HL-60 (cell line): Measurements from ENCODE around the gene IL17D.

Experiments
- DNase-seq, 2 experiments: peaks; one replicate each; pipeline ENCODE4 v3.0.0-alpha.2; 2010 to 2020; ENCODE audit warnings: low read depth in 1 of 2, low spot score in 1 of 2
- H3K27ac ChIP-seq: fragments of 250-450 bp; sonication (Bioruptor Pico); replicated peaks from 2 replicates; pipeline ENCODE4 v1.5.1; 2020; ENCODE audit warnings: mild to moderate bottlenecking, moderate library complexity
- H3K27me3 ChIP-seq: fragments of 250-450 bp; sonication (Bioruptor Pico); 2 replicates; pipeline ENCODE4 v1.5.1; 2021; ENCODE audit warnings: mild to moderate bottlenecking, moderate library complexity; ENCODE audit not compliant: insufficient read depth, poor library complexity, severe bottlenecking
- H3K4me3 ChIP-seq: replicated peaks from 2 replicates; pipeline ENCODE4 v1.5.1; 2011; ENCODE audit warnings: mild to moderate bottlenecking, control low read depth, low read length; ENCODE audit not compliant: insufficient read depth
- GABPA ChIP-seq: IDR thresholded peaks from 2 replicates; pipeline ENCODE4 v1.6.1; 2012; ENCODE audit warnings: low read depth
- POLR2AphosphoS5 ChIP-seq: IDR thresholded peaks from 2 replicates; pipeline ENCODE4 v1.6.1; 2012; ENCODE audit warnings: low read depth
- SPI1 ChIP-seq: IDR thresholded peaks from 2 replicates; pipeline ENCODE4 v1.6.1; 2012; ENCODE audit warnings: low read depth, mild to moderate bottlenecking, borderline replicate concordance
- TF ChIP-seq, protein P1 (sequence below): IDR thresholded peaks from one replicate; pipeline ENCODE4 v1.5.1; 2011; ENCODE audit warnings: low read length, control low read depth, inconsistent platforms; ENCODE audit not compliant: insufficient read depth
- TF ChIP-seq, protein P2 (sequence below): IDR thresholded peaks from 2 replicates; pipeline ENCODE4 v1.6.1; 2012; ENCODE audit warnings: low read depth; ENCODE audit not compliant: insufficient replicate concordance

The IL17D gene

DNA sequence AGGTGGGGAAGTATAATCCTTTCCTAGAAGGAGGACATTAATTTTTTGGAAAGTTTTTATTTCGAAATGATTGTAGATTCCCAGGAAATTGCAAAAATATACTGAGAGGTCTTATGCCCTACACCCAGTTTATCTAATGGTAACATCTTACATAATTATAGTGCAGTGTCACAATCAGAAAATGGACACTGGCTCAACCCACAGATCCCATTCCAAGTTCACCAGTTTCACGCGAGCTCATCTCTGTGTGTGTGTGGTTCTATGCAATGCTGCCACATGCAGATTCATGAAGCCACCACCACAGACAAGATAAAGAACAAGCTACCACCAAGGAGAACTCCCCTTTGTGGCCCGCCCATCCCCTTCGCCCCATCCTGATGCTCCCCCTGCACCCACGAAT, 24.4 kb downstream of the IL17D start:
- H3K4me3 ChIP-seq, result no peak overlapping the region

DNA sequence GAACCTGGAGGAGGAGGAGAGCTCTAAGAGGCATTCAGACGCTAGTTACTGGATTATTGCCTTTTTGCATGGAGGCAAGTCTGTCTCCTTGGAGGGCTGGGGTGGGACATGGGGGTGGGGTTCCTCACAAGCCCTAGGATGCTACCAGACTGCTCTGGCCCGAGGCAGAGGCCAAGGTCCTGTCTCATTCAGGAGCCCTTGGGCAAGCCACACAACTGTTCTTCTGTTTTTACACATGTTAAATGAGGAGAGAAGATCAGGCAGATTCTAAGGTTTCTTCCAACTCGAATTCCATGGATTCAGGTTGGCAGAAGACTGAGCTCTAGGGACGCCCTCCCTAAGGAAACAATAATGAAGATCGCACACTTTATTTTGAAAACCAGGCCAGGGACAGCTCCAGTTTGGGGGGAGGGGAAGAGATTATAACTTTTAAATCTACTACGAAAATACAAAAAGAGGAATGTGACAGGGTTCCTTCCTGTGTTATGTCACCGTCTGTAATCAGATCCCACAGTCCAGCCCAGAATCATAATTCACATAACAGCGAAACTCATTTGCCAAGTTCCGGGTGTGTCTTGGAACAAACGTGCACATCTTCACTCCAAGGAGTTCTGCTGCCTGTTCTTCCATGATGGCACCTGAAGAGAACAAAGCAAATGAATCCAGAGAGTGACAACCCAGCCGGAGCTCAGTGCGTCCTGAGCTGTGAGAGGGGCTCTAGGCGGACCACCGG, 25.2 kb downstream of the IL17D start:
- no peak overlapping the region for H3K4me3 ChIP-seq
- TF ChIP-seq SPI1 (no peak), GABPA (no peak), POLR2AphosphoS5 (no peak)
- TF ChIP-seq, protein P1, sequence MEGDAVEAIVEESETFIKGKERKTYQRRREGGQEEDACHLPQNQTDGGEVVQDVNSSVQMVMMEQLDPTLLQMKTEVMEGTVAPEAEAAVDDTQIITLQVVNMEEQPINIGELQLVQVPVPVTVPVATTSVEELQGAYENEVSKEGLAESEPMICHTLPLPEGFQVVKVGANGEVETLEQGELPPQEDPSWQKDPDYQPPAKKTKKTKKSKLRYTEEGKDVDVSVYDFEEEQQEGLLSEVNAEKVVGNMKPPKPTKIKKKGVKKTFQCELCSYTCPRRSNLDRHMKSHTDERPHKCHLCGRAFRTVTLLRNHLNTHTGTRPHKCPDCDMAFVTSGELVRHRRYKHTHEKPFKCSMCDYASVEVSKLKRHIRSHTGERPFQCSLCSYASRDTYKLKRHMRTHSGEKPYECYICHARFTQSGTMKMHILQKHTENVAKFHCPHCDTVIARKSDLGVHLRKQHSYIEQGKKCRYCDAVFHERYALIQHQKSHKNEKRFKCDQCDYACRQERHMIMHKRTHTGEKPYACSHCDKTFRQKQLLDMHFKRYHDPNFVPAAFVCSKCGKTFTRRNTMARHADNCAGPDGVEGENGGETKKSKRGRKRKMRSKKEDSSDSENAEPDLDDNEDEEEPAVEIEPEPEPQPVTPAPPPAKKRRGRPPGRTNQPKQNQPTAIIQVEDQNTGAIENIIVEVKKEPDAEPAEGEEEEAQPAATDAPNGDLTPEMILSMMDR, result no peak
- TF ChIP-seq, protein P2, sequence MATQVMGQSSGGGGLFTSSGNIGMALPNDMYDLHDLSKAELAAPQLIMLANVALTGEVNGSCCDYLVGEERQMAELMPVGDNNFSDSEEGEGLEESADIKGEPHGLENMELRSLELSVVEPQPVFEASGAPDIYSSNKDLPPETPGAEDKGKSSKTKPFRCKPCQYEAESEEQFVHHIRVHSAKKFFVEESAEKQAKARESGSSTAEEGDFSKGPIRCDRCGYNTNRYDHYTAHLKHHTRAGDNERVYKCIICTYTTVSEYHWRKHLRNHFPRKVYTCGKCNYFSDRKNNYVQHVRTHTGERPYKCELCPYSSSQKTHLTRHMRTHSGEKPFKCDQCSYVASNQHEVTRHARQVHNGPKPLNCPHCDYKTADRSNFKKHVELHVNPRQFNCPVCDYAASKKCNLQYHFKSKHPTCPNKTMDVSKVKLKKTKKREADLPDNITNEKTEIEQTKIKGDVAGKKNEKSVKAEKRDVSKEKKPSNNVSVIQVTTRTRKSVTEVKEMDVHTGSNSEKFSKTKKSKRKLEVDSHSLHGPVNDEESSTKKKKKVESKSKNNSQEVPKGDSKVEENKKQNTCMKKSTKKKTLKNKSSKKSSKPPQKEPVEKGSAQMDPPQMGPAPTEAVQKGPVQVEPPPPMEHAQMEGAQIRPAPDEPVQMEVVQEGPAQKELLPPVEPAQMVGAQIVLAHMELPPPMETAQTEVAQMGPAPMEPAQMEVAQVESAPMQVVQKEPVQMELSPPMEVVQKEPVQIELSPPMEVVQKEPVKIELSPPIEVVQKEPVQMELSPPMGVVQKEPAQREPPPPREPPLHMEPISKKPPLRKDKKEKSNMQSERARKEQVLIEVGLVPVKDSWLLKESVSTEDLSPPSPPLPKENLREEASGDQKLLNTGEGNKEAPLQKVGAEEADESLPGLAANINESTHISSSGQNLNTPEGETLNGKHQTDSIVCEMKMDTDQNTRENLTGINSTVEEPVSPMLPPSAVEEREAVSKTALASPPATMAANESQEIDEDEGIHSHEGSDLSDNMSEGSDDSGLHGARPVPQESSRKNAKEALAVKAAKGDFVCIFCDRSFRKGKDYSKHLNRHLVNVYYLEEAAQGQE, result no peak
- no peak for DNase-seq
- H3K27me3 ChIP-seq, result no peaks in the 10 kb centered on the region
- H3K27ac ChIP-seq, result no peak overlapping the region

More for the DNA sequence above, 24.4 kb downstream of the IL17D start:
- no peaks in the 10 kb centered on the region for H3K27me3 ChIP-seq
- DNase-seq, result no peak
- no peak overlapping the region for H3K27ac ChIP-seq
- TF ChIP-seq GABPA, result no peak
- TF ChIP-seq, protein P2, result no peak
- TF ChIP-seq, protein P1, result no peak
- no peak for TF ChIP-seq POLR2AphosphoS5
- no peak for TF ChIP-seq SPI1

DNA sequence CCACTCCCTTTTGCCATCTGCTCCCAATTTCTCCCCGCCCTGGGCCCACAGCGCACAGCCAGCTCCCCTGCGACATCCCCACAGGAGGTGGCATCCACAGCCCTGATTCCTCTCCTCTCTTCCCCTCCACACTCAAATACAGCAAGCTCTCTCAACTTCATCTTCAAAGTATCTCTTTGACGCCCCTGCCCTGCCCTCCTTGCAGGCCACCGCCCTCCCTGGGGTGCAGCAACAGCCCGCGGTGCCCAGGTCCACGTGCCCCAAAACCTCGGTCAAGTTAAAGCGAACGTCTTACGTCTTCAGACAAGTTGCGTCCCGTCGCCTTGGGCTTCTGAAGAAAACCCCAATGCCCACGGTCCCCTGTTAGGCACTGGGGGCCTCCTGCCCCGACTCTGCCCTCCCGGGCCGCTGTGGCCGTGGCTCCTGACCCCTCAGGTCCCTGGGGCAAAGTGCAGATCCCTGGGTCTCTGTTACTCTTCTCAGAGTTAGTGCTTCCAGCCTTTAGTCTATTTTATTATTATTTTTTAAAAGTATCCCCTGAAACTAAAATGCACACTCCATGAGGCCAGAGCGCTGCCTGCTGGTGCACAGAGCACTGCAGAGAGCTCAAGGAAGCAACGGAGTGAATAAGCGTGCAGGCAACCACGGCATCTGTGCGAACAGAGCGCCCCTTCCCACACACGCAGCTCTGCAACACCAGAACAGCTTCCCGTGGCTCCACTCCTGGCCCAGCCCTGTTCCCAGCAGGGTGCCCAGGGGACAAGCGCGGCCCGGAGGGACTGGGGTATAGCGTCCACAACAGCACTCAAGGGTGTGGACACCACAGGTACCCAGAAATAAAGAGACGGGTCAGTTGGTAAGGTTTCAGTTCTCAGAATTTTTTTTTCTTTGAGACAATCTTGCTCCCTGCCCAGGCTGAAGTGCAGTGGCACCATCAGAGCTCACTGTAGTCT, 26.4 kb downstream of the IL17D start:
- no peaks in the 10 kb centered on the region for H3K27me3 ChIP-seq
- DNase-seq, result no peak
- TF ChIP-seq SPI1, result no peak
- TF ChIP-seq, protein P1, result no peak
- TF ChIP-seq GABPA, result no peak
- TF ChIP-seq, protein P2, result no peak
- H3K27ac ChIP-seq, result no peak overlapping the region
- H3K4me3 ChIP-seq, result no peak overlapping the region
